ENCODE data around the gene FBLN2.

FBLN2 gene

DNA sequence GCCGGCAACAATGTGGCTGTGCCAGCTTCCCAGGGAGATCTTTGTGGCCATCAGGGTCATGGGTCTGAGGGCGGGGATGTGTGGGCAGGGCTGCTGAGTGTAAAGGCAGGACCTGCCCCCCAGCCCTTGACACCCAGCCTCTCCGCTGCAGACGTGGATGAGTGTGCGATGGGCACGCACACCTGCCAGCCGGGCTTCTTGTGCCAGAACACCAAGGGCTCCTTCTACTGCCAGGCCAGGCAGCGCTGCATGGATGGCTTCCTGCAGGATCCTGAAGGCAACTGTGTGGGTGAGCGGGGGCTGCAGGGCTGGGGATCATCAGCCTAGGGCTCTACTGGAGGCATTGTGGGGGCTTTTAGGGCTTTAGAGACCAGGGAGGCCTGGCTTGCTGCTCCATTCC is 78.8 kb downstream of the FBLN2 start:
- no peak for DNase-seq

DNA sequence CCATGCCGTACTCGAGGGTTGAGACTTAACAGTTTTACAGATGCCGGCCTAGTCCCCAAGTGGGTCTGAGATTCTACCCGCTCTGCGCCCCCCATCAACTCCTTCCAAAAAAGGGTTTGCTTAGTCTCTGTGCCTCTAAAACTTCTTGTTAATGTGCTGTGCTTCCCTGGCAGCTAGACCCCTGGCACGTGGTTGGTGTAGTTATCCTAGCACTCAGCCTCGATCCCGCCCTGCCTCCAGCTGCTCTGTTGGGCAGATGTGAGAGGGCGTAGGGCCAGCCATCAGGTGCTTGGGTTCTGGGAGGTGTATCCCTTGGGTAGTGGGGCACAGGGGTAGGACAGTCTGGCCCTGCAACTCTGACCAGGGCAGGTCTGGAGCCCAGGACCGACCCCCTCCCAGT is 79.5 kb downstream of the FBLN2 start:
- no peak for DNase-seq

DNA sequence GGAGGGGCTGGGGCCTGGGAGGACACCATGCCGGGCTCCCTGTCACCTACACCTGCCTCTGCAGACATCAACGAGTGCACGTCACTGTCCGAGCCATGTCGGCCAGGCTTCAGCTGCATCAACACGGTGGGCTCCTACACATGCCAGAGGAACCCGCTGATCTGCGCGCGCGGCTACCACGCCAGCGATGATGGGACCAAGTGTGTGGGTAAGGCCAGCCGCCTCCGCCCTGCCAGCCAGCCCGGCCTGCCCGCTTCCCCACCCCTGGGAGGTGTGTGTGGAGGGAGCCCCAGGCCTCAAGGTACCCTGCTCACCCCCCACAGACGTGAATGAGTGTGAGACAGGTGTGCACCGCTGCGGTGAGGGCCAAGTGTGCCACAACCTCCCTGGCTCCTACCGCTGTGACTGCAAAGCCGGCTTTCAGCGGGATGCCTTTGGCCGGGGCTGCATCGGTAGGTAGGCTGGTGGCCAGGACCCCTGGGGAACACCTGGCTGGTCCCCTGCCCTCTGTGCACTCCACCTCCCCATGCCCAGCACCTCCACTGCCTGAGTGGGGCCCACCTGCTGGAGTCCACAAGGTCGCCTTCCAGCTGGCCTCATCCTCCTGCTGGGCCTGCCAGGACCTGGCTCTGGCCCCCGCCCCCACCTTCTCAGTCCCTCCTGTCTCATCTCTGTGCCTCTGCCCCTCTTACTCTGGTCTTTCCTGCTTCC is 80.1 kb downstream of the FBLN2 start:
- DNase-seq = no peak

DNA sequence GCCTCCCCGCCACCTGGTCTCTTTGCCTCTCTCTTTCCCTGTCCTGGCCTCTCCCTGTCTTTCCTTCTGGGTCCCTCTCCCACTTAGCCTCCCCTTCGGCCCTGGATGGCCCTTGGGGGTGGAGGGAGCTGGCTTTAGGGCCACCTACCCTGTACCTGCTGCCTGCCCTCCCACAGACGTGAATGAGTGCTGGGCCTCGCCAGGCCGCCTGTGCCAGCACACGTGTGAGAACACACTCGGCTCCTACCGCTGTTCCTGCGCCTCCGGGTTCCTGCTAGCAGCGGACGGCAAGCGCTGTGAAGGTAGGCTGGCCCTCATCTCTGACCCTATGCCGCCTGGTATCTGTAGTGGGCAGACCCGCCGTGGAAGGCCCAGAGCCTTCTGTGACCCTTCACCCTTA is 80.7 kb downstream of the FBLN2 start:
- DNase-seq = no peak

DNA sequence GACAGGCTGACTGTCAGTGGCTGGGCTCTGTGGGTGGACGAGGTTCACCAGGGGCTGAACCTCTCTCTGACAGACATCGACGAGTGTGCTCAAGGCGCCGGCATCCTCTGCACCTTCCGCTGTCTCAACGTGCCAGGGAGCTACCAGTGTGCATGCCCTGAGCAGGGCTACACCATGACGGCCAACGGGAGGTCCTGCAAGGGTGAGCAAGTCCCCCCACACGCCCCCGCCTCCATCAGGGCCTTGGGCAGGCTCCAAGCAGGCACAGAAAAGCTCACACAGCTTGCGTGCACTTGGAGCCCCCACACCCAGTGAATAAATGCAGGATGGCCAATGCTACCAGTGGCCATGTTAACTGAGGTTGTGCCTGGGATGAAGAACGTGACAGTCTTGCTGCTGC is 82.3 kb downstream of the FBLN2 start:
- DNase-seq = no peak

DNA sequence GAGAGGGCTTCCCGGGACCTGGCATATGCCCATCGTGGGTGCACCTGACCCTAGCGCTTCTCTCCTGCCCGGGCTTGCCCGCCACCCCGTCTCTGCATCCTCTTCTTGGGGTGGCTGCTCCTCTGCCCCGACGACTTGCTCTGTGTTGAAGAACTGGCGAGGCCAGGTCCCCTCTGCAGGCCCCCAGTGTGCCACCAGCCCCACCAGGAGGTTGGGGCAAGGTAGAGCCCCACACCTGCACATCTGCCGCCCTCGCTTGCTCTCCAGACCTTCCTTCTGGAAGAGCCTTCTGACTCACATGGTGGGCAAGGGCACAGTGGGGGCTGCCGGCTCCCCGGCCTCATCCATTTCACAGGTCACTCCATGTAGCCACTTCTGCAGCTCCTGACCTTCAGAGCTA is 84.3 kb downstream of the FBLN2 start:
- DNase-seq = no peak

DNA sequence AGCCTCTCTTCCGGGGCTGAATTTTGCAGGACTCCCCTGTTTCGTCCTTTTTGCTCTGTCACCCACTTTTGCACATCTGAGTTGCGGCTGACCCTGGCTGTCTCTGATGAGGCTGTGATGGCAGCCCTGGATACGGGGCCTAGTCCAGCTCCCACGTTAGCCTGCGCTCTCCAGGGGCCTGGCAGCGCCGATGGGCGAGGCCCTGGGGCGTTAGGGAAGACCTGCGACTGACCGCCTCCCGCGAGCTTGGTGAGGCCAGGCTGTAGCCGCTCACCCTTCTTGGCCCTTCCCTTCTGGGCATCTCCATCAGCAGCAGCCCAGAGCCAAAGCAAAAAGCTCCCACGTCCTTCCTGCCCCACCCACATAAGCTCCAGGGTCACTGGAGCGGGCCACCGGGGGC is 85.2 kb downstream of the FBLN2 start:
- no peak for DNase-seq

DNA sequence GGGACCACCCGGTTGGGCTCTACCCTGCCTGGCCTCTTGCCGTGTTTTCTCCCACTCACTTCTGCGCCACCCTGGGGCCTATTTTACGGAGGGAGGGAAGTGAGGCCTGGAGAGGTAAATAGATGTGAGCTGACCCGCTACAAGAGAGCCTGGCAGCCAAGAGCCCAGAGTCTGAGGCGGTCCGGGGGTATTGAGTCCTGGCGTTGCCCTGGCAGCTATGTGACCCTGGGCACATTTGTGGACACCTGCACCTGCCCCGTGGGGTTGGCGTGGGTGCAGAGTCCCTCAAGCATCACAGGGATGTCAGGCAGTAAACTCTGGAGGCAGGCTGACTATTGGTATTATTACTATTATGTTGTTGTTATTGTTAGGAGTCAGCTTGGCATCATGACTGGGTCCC is 85.7 kb downstream of the FBLN2 start:
- DNase-seq = no peak

DNA sequence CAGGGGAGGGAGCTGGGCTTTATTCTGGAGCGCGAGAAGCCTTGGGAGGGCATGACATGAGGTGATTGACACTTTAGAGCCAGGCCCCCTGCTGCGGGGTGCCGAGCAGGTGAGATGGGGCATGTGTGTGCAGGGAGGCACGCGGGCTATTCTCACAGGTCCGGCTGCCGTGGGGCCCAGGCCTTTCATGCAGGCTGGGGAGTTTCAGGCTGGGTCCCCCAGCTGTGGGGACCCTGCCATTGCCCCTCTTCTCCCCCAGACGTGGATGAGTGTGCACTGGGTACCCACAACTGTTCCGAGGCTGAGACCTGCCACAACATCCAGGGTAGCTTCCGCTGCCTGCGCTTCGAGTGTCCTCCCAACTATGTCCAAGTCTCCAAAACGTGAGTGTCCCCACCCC is 87.3 kb downstream of the FBLN2 start:
- no peak for DNase-seq

DNA sequence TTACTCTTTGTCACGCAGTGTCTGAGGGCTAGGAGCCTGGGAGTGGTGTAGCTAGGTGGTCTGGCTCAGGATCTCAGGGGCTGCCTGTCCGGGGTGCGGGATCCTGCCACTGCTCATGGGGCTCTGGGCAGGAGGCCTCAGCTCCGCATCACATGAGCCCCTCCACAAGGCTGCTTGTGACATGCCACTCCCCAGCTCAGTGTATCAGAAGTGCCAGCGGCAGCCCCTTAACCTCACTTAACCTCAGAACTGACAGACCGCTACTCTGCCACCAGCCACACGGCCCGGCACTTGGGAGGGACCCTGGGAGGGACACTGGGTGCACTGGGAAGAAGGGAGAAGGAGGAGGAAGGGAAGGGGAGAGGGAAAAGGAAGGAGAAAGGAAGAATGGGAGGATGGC is 87.9 kb downstream of the FBLN2 start:
- DNase-seq = no peak

DNA sequence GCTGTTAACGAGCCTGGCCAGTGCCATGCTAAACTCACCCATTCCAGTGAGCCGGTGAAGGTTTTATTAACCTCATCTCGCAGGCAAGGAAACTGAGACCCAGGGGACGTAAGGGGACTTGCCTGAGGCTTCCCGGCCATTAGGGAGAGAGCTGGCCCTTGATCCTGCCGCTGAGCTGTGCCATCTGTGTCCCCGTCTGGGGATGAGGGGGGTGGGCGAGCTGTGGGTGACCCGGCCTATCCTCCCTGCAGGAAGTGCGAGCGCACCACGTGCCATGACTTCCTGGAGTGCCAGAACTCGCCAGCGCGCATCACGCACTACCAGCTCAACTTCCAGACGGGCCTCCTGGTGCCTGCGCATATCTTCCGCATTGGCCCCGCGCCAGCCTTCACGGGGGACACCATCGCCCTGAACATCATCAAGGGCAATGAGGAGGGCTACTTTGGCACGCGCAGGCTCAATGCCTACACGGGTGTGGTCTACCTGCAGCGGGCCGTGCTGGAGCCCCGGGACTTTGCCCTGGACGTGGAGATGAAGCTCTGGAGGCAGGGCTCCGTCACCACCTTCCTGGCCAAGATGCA is 88.5 kb downstream of the FBLN2 start:
- peak; percentile 45 for DNase-seq

DNA sequence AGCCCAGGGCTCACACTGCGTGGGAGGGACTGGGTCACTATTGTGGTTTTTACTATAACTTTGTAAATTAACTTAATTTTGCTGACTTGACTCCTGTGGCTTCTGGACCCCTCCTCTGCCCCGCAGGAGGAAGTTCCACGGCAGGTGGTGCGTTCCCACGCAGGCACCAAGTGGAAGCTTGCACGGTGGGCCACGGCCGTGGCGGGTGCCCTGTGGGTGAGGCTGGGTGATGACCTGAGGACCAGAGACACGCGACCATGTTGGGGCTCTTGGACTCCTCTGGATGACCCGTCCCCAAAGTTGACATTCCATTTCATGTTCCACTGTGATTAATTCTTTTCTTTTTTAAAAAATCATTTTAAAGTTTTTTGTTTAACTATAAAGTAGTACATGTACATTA is 89.0 kb downstream of the FBLN2 start:
- no peak for DNase-seq

DNA sequence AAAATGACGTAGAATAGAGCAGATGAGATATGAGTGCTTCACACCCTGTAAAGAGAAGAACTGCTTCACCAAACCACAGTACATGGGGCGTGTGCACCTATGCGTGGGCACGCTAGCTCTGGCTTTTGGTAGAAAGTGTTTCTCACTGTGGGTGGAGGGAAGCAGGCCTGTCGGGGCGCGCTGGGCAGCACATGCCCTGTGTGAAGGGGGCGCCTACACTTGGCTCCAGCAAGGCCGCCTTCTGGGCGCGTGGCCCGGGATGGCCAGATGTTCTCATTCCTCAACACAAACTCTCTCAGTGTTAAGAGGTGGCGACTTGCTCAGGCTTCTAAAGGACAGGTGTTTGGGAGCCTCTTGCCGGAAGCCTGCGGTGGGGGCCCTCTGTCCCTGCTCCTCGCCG is 90.0 kb downstream of the FBLN2 start:
- DNase-seq = no peak

DNA sequence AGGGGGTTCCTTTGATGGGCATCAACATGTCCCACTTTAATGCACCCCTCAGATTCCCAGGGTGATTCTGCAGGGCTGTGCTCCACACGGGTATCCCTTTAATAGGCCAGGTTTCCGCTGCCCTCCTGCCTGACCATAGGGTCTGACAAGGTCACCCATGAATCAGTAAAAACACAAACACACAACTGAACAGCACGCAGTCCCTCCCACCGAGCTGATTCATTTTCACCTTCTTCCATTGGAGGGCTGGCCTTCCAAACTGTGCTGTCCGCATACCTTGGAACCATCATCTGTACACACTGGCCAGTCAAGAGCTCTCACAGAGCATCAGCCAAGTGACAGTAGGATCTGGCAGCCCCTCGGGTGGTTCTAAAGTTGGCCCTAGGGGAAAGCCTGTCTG is 93.7 kb downstream of the FBLN2 start:
- no peak for DNase-seq

DNA sequence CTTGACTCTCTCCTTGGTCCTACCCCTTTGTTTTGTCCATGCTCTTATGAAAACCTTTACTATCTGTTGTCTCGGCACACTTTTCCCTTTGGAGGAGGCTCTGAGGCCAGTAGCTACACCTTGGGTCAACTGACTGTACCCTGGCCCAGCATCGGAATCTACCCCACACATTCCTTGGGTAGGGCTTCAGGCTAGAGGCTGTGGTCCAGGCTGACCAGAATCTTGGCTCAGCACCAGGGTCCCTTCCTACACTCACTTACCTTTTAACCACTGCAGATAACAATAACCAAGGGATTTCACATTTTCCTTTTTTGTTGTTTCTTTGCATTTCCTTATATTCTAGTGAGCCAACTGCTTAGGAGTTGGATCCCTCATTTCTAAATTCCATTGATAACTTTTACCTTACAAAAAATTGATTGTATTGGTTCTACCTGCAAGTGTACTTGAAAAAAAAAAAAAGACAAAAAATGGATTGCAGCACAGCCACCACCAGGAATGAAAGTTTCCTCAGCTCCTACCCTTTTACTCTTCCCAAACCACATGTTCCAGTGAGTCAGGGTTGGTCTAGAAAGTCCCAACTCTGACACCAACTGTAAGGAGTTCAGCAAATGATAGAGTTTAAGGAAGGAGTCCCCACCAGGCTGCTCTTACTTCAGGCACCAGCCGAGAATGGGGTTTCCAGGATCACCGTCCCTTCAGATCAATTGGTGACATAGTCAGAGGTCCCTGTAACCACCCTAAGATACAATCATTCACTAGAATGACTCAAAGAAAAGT is 95.6 kb downstream of the FBLN2 start:
- no peak for DNase-seq

DNA sequence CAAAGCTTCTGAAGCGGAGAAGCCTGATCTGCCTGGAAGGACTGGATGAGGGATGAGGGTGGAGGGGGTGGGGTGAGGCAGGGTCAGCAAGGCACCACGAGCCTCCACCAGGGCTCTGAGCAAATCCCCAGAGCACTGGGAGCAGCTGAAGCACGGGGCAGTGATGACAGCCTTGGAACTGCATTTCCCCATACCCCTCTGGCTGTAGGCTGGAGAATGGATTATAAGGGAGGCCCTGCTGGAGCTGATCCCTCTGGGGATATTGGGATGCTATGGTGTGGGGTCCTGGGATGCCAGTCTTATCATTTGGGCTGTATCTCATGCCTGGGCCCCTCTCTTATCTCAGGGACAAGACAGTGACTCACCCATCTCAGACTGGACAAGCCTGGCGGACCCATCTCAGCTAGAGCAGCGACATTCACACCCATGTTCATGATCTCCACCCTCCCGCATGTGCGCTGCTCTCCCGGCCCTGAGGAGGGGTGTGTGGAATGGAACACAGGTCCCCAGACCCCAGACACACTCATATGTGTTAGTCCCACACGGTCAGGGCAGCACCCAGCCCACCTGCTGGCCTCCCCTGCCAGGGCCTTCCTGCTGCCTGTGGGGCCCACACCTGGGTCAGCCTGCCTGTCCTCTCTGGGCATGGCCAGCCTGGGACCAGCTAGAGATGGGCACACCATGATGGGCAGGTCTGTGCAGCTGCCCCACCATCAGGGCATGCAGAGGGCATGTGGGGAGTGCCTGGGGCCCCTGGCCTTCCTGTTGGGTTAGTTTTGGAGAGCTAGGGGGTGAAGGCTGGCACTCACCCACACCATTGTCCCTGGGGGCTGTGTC is 97.1 kb downstream of the FBLN2 start:
- no peak for DNase-seq

DNA sequence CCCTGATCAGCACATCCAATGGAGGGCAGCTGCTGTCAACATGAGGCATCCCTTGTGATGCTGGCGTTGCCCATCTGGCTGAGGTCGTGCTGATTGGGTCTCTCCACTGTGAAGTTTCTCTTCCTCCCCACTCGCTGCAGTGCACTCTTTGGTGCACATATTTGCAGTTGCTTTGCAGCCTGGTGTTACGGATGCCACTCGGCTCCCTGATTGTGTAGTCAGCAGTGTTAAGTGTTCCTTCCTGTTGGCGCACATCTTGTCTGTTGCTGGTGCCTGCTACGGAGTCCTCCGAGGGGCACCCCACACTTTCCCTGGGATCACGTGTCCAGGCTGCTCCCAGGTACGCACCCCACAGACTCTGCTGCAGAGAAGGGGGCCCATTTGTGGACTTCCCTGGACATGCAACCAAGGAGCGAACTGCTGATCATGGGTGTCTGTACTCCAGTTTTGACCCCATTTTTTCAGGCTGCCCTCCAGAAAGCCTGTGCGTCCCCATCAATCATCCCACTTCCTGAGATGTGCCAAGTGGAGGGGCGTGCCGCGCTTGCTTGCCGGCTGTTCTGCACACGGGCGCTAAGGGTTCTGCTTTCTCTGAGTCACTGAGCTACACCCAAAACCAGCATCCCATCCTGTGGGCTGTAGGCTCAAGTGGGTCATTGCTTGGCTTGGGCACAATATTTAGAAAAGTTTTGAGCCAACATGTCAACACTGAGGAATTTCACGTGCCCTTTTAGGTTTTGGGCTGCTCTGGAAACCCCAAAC is 98.6 kb downstream of the FBLN2 start:
- no peak for DNase-seq

DNA sequence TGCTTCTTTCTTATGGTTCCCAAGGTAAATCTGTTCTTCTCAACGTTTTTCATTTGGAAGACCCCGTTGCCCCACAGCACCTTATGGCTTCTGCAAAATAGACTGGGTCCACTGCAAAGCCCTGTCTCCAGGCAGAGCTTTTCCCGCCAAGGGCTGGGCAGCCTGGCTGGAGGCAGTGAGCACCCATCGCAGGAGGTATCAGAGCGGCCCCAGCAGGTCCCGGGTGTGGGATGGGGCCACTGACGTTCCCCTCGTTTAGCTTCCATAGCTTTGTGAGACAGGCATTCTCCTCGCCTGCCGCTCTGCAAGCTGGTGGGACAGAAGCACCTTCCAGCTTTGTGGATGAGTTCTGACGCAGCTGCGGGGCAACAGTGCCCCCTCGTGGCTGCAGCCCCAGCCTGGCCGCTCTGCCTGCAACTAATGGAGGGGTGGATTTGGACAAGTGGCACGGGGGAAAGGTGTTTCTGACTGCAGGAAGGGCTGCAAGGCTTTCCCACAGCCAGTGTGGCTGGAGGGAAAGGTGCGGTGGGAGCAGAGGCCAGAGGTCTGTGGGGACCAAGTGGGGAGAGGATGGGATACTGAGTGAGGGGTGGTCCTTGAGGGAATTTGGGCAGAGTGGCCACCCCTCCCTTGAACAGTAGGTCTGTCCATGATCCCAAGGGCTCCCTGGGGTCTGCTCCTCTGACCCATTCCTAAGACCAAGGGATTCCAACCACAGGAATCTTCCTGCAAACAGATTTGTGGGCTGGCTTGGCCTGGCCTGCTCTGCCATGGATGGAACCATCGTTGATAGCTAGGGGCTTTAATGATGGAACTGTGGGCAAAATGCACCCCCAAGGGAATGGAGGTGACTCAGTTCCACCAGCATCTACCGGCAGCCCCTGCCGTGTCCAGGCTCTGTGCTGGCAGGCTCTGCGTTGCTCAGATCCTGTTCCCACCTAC is 99.4 kb downstream of the FBLN2 start:
- no peak for DNase-seq

DNA sequence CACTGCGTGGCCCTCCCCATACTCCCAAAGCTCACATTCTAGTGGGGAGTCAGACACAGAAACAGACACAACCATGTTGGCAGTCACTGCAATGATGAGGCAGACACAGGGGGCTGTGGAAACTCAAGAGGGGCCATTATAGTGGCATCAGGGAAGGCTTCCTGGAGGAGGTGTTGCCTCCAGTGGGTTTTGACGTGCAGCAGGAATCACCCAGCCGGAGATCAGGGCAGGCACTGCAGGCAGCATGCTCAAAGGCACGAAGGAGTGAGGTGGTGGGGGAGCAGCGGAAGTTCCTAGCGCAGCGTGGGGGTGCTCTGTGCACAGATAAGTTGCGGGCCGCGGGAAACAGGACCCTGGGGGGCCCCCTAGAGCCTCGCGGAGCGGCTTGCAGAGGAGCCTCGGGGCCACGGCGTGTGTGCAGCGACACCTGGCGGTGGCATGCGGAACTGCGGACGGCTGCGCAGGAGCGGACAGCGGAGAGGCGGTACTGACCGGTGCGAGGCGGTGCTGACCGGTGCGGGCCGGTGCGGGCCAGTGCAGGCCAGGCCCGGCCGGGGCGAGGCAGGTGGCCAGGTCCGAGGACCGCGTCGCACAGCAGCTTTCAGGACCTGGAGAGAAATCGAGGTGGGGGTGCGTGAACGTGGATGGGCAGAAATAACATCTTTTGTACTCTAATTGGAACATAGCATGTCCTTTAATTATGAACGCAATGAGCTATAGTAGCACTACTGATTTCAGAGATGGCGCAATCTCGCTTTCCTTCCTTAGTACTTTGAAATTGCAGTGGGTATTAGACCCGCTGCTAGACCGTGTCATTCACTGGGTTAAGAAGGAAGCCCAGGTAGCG is 101.5 kb downstream of the FBLN2 start:
- DNase-seq = no peak

DNA sequence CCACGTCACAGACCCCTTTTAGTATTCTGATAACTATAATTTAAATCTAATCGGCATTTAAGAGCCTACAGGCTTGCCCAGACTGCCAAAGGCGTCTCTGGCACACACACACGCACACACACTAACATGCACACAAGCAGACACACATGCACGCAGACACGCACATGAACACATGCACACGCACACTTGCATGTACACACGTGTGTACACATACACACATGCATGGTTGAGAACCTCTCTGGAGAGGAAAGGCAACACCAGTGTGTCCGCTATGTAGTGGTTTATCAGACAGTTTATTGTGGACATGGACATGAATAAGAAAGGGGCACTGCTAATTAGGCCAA is 102.1 kb downstream of the FBLN2 start:
- no peak for DNase-seq
